Liver (tissue), 3 donors: Measurements from ENCODE around the gene RNF112.

ENCODE experiments used
- CTCF ChIP-seq: fragments of 150-350 bp; IDR thresholded peaks from 2 replicates; pipeline ENCODE4 v1.5.1; 2017; ENCODE audit warnings: improper control_type of control experiment, low read depth, low read length; ENCODE audit not compliant: missing input control
- FOXA1 ChIP-seq: IDR thresholded peaks from 2 replicates; pipeline ENCODE4 v1.6.1; 2016; ENCODE audit warnings: antibody characterized with exemption
- GABPA ChIP-seq, 2 donors: IDR thresholded peaks in 1 of 2; conservative IDR thresholded peaks in 1 of 2; 2 replicates each; pipeline ENCODE4 v1.6.1; 2016; ENCODE audit warnings: antibody characterized with exemption in 2 of 2, mild to moderate bottlenecking in 1 of 2, moderate library complexity in 1 of 2
- JUND ChIP-seq, 2 donors: IDR thresholded peaks; 2 replicates each; pipeline ENCODE4 v1.6.1; 2016; ENCODE audit warnings: antibody characterized with exemption in 2 of 2
- MAX ChIP-seq: IDR thresholded peaks from 2 replicates; pipeline ENCODE4 v1.6.1; 2016; ENCODE audit warnings: antibody characterized with exemption
- RAD21 ChIP-seq, 2 donors: IDR thresholded peaks; 2 replicates each; pipeline ENCODE4 v1.6.1; 2016; ENCODE audit warnings: antibody characterized with exemption in 2 of 2, mild to moderate bottlenecking in 2 of 2
- REST ChIP-seq: IDR thresholded peaks from 2 replicates; pipeline ENCODE4 v1.6.1; 2016; ENCODE audit warnings: antibody characterized with exemption, mild to moderate bottlenecking
- TAF1 ChIP-seq: conservative IDR thresholded peaks from 2 replicates; pipeline ENCODE4 v1.6.1; 2016; ENCODE audit warnings: antibody characterized with exemption, mild to moderate bottlenecking
- ZBTB33 ChIP-seq: IDR thresholded peaks from 2 replicates; pipeline ENCODE4 v1.6.1; 2016; ENCODE audit warnings: antibody characterized with exemption
- donor health status: healthy.
- donor health status: healthy.

GRCh38 chr17:19445105-19445504 is 34.1 kb downstream of the RNF112 start:
- TF ChIP-seq GABPA (IDR thresholded peaks at IDR 0.05 in 1 of 2, conservative IDR thresholded peaks at IDR 0.05 in 1 of 2): no peak
- no peak for TF ChIP-seq CTCF
- TF ChIP-seq ZBTB33: no peak
- no peak for TF ChIP-seq JUND (IDR thresholded peaks at IDR 0.05)
- no peak for TF ChIP-seq FOXA1
- no peak for TF ChIP-seq RAD21 (IDR thresholded peaks at IDR 0.05)
- no peak for TF ChIP-seq TAF1
- TF ChIP-seq REST: no peak
- no peak for TF ChIP-seq MAX
